GM12878 (cell line): ENCODE results near the gene EHD4. TPM values are rescaled to one million over a fixed set of nuclear protein-coding genes. Genes with fewer than 3 reads are reported as not detected.

Experiments
- ATAC-seq: fragments of 200-7000 bp; cut with Tn5 transposase; 3 replicates; pipeline ENCODE4 v1.9.1; 2020; ENCODE audit warnings: mild to moderate bottlenecking, moderate library complexity
- BruUV-seq: library from RNA; stranded (reverse); fragments of 400-500 nt; replicated peaks from 2 replicates; lab custom pipeline; 2021; lab: Mats Ljungman, UMichigan
- CTCF ChIA-PET: fragments of 300-600 bp; sonication (Branson Sonifier 250); formaldehyde crosslinking; extraction: SDS; loops from one replicate; lab custom pipeline; 2021; ENCODE audit warnings: inconsistent platforms; lab: Yijun Ruan, JAX
- POLR2A ChIA-PET: fragments of 350-600 bp; formaldehyde crosslinking; extraction: SDS; loops from one replicate; lab custom pipeline; 2021; ENCODE audit warnings: inconsistent platforms; lab: Charles Lee
- RAD21 ChIA-PET: fragments of 300-600 bp; sonication (Branson Sonifier 250); formaldehyde crosslinking; loops from one replicate; lab custom pipeline; 2023; ENCODE audit warnings: antibody characterized with exemption; ENCODE audit not compliant: unreplicated experiment; lab: Charles Lee
- SMC1A ChIA-PET: fragments of 300-600 bp; sonication (Branson Sonifier 250); formaldehyde crosslinking; loops from one replicate; lab custom pipeline; 2023; ENCODE audit not compliant: unreplicated experiment, uncharacterized antibody; lab: Charles Lee
- DNase-seq: peaks from one replicate; pipeline ENCODE4 v3.0.0-alpha.2; 2011; ENCODE audit warnings: low read depth, low spot score
- FAIRE-seq: peaks from 3 replicates; lab custom pipeline; 2011; peaks lifted over from hg19 to GRCh38; lab: Jason Lieb, UNC
- H2AFZ ChIP-seq: 2 replicates; pipeline ENCODE4 v1.6.0; 2011; ENCODE audit warnings: low read depth, low read length, control low read depth; ENCODE audit not compliant: control insufficient read depth
- H3K27ac ChIP-seq: 2 replicates; pipeline ENCODE4 v1.5.1; 2011; ENCODE audit warnings: control low read depth; ENCODE audit not compliant: control insufficient read depth, insufficient read depth
- H3K27me3 ChIP-seq, 2 experiments: replicated peaks in 1 of 2; 2 replicates each; pipeline versions ENCODE4 v1.6.0 to v1.6.1; 2011; ENCODE audit warnings: low read length in 1 of 2; ENCODE audit not compliant: control insufficient read depth in 2 of 2, insufficient read depth in 2 of 2
- H3K36me3 ChIP-seq, 2 experiments: 2 replicates each; pipeline ENCODE4 v1.5.1; 2011; ENCODE audit warnings: low read length in 1 of 2; ENCODE audit not compliant: control insufficient read depth in 2 of 2, insufficient read depth in 2 of 2
- H3K4me1 ChIP-seq: 2 replicates; pipeline ENCODE4 v1.6.1; 2011; ENCODE audit warnings: mild to moderate bottlenecking, low read length, moderate library complexity, mixed read lengths; ENCODE audit not compliant: control insufficient read depth, insufficient read depth
- H3K4me2 ChIP-seq: 2 replicates; pipeline ENCODE4 v1.6.0; 2011; ENCODE audit warnings: control low read depth; ENCODE audit not compliant: control insufficient read depth, insufficient read depth
- H3K4me3 ChIP-seq: fragments of 200-600 bp; sonication (generic); 2 replicates; pipeline ENCODE4 v1.5.1; 2016
- H3K79me2 ChIP-seq: 2 replicates; pipeline ENCODE4 v1.6.0; 2011; ENCODE audit warnings: low read length; ENCODE audit not compliant: control insufficient read depth, insufficient read depth
- H3K9ac ChIP-seq: 2 replicates; pipeline ENCODE4 v1.8.0; 2011; ENCODE audit warnings: low read length, control low read depth, mixed read lengths; ENCODE audit not compliant: control insufficient read depth, insufficient read depth
- H3K9me3 ChIP-seq: replicated peaks from 3 replicates; pipeline ENCODE4 v1.5.1; 2011; ENCODE audit warnings: mild to moderate bottlenecking, low read length; ENCODE audit not compliant: control insufficient read depth, insufficient read depth
- H4K20me1 ChIP-seq: 2 replicates; pipeline ENCODE4 v1.6.0; 2011; ENCODE audit not compliant: control insufficient read depth, insufficient read depth
- ETV6 ChIP-seq, 2 experiments: fragments of 450-650 bp in 1 of 2; IDR thresholded peaks in 1 of 2; conservative IDR thresholded peaks in 1 of 2; 2 replicates each; pipeline ENCODE4 v1.6.1; 2014; ENCODE audit warnings: antibody characterized with exemption in 1 of 2, borderline replicate concordance in 1 of 2, low read depth in 1 of 2, mild to moderate bottlenecking in 1 of 2, moderate library complexity in 1 of 2
- SIN3A ChIP-seq: IDR thresholded peaks from 2 replicates; pipeline ENCODE4 v1.6.1; 2012; ENCODE audit warnings: low read depth, low read length, improper control_type of control experiment
- WGBS: methylation state at CpG from one replicate; pipeline ENCODE4 v1.1.6; 2016; ENCODE audit warnings: low lambda C conversion rate; ENCODE audit not compliant: insufficient replicate concordance, insufficient coverage; ENCODE audit errors: missing lambda C conversion rate; 5-methylcytosine and 5-hydroxymethylcytosine counted together
- in situ Hi-C: fragments of 300-500 bp; cut with MboI; formaldehyde crosslinking; loops from 9 replicates; pipeline ENCODE4 v1.14.3; 2018; ENCODE audit warnings: mixed read lengths
- intact Hi-C: fragments of 100-400 bp; cut with micrococcal nuclease; formaldehyde crosslinking; loops from one replicate; pipeline ENCODE4 v1.14.2; 2022; ENCODE audit not compliant: unreplicated experiment
- polyA plus RNA-seq, 11 experiments: library from polyadenylated mRNA; depleted of rRNA in 4 of 11; unstranded in 6 of 11; stranded (reverse) in 5 of 11; fragments of >200 nt; fragmentation: Nextera tagmentation in 4 of 11; fragmentation: Illumina TruSeq in 1 of 11; extraction: Ambion mirVana in 4 of 11; extraction: Trizol in 1 of 11; gene quantifications; 1 replicate in 1 of 11; 2 replicates in 10 of 11; pipeline versions ENCODE4 v1.2.1 to v1.2.3, GENCODE V29; 2011 to 2016; ENCODE audit warnings: inconsistent platforms in 2 of 11, missing spikeins in 2 of 11, low read depth in 1 of 11
- total RNA-seq, 4 experiments: library from RNA; depleted of rRNA in 3 of 4; stranded (reverse); fragments of >200 nt in 3 of 4; fragmentation: Illumina TruSeq in 1 of 4; extraction: Trizol in 1 of 4; gene quantifications; 2 replicates each; pipeline versions ENCODE4 v1.2.1 to v1.2.3, GENCODE V29; 2013 to 2021
- TF ChIP-seq, protein P1 (sequence below): fragments of 450-650 bp; IDR thresholded peaks from 2 replicates; pipeline ENCODE4 v1.6.1; 2014; ENCODE audit warnings: mild to moderate bottlenecking

The EHD4 gene
- total and polyA plus RNA-seq, 10 of the 15 experiments (the other 5 are each of a cell fraction or from before 2014, with no cell fraction given): 4.2 to 62.9 (median 44.7) TPM

DNA sequence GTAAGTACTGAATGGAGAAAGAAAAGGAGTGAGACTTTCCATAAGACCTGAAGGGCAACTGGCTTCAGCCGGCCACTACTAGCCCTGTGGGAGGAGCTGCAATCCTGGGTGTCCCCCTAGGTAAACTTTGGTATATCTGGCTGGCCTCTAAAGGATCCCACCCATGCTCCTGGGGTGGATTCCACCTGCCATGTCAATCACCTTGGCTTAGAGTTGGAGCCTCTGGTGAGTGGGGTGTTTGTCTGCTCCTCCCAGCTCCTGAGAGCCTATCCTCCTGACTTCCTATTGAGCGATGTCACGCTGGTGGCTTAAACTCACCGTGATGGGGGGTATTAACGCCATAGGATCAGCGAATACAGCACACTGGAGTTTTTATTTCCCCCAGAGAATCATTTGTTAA, 81.1 kb downstream of the EHD4 start:
- no TSS peak for BruUV-seq
- Histone ChIP-seq H3K79me2 (no peaks in the 10 kb centered on the region), H3K27ac (no peak overlapping the region), H3K4me3 (no peak overlapping the region), H4K20me1 (no peaks in the 10 kb centered on the region), H3K4me2 (no peak overlapping the region), H3K9me3 (no peaks in the 10 kb centered on the region), H3K9ac (no peak overlapping the region), H2AFZ (no peak overlapping the region), H3K27me3 (no peaks in the 10 kb centered on the region), H3K36me3 (no peaks in the 10 kb centered on the region), H3K4me1 (peaks cover 19% of the 10 kb centered on the region)
- ChIA-PET RAD21 (no interaction called here), SMC1A (no interaction called here), POLR2A (no interaction called here), CTCF (no interaction called here)
- DNase-seq (no peak), ATAC-seq (no peak), FAIRE-seq (no peak)
- in situ Hi-C loops (no loop called here), intact Hi-C loops (no loop called here)
- no peak for TF ChIP-seq SIN3A
- 84% methylated on average over 6 of the region's 6 CpGs for WGBS

- H4K20me1 ChIP-seq: no peaks in the 10 kb centered on the region
- CTCF ChIA-PET: interaction anchor here (2.6 kb wide), 1 partner anchor 15 kb away, joined by 7 read pairs; no protein-coding TSS in a partner anchor
- no peaks in the 10 kb centered on the region for H3K9me3 ChIP-seq
- RAD21 ChIA-PET: no interaction called here
- 68% methylated on average over 6 of the region's 6 CpGs for WGBS
- H2AFZ ChIP-seq: no peak overlapping the region
- peaks cover 14% of the 10 kb centered on the region for H3K4me1 ChIP-seq
- H3K79me2 ChIP-seq: no peaks in the 10 kb centered on the region
- DNase-seq: no peak
- FAIRE-seq: no peak
- in situ Hi-C loops: no loop called here
- H3K27ac ChIP-seq: no peak overlapping the region
- TF ChIP-seq, protein P1, sequence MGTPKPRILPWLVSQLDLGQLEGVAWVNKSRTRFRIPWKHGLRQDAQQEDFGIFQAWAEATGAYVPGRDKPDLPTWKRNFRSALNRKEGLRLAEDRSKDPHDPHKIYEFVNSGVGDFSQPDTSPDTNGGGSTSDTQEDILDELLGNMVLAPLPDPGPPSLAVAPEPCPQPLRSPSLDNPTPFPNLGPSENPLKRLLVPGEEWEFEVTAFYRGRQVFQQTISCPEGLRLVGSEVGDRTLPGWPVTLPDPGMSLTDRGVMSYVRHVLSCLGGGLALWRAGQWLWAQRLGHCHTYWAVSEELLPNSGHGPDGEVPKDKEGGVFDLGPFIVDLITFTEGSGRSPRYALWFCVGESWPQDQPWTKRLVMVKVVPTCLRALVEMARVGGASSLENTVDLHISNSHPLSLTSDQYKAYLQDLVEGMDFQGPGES: no peak
- TF ChIP-seq ETV6 (conservative IDR thresholded peaks at IDR 0.05 in 1 of 2, IDR thresholded peaks at IDR 0.05 in 1 of 2; ENCODE audit: borderline replicate concordance in 1 of 2, low read depth in 1 of 2): no peak
- SMC1A ChIA-PET: interaction anchor here (0.6 kb wide), 1 partner anchor 110 kb away, joined by 3 read pairs; no protein-coding TSS in a partner anchor
- no peak overlapping the region for H3K4me2 ChIP-seq
- intact Hi-C loops: no loop called here
- H3K36me3 ChIP-seq: no peaks in the 10 kb centered on the region
- H3K27me3 ChIP-seq: no peaks in the 10 kb centered on the region
- POLR2A ChIA-PET: no interaction called here
- no peak overlapping the region for H3K4me3 ChIP-seq
- no peak overlapping the region for H3K9ac ChIP-seq
- BruUV-seq: no TSS peak
- no peak for ATAC-seq
Observed at GRCh38 chr15:41890050-41890690, 82.2 kb downstream of the EHD4 start.
